Raji (cell line): Measurements from ENCODE around the gene ANO1.

ENCODE experiments used
- POLR2A ChIP-seq: IDR thresholded peaks from 2 replicates; pipeline ENCODE4 v1.6.1; 2011; ENCODE audit warnings: low read depth, low read length, control low read depth; ENCODE audit not compliant: insufficient read depth

The ANO1 gene

GRCh38 chr11:70159627-70160570, 81.8 kb downstream of the ANO1 start:
- TF ChIP-seq POLR2A, result no peak

DNA sequence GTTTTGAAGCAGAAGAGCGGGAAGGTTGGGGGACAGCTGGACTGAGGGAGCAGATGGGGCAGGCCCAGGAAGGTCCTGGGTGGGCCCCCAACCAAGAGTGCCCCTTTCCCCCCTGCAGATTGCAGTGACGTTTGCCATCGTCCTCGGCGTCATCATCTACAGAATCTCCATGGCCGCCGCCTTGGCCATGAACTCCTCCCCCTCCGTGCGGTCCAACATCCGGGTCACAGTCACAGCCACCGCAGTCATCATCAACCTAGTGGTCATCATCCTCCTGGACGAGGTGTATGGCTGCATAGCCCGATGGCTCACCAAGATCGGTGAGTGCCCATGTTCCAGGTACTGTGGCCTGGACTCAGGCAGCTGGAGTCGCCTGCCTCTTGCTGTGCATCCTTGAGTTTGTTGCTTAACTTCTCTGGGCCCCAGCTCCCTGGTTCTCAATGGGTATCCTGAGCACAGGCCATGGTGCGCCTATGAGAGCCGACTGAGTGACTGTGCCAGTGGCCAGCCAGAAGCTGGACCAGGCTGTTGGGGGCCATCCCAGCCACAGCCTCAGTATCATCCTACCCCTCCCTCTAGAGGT, 83.0 kb downstream of the ANO1 start:
- TF ChIP-seq POLR2A, result no peak

- TF ChIP-seq POLR2A, result no peak
These were observed 86.6 kb downstream of the ANO1 start for GRCh38 chr11:70164705-70165104.

DNA sequence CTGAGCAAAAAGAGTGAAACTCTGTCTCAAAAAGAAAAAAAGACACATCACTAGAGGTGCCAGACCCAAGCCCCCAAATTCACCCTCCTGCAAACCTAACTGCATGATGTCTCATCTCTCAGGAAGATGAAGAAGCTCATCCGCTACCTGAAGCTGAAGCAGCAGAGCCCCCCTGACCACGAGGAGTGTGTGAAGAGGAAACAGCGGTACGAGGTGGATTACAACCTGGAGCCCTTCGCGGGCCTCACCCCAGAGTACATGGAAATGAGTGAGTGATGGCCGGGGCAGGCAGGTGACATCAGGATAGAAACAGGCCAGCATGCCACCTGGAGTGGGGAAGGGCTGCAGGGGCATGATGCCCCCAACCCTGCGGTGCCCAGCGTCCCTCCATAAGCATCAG, 89.0 kb downstream of the ANO1 start:
- no peak for TF ChIP-seq POLR2A

DNA sequence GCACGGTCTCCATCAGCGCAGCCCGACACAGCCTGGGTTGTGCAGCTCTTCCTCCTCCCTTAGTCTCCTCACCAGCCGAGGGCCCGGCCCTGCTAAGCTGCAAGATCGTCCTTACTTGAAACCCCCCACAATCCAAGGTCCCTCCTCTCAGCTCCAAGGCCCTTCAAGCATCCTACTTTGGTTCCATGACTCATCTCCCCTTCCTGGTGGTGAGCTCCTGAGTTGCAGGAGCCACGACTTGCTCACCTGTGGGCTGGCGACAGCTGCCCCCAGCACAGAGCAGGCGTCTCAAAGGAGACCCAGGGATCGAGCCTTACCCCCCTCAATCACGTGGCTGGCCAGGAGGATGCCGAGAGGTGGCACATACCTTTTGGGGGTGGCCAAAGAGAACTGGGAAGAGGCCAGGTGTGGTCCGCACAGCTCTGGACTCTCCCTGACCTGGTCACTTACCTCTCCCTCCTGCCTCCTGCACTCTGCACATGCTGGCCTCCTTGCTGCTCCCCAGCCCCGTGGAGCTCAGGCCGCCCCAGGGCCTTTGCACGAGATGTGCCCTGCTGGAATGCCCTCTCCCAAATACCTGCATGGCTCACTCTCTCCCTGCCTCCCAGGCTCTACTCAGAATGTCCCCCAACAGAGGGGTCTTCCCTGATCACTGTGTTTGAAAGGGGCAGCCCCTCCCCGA, 89.7 kb downstream of the ANO1 start:
- TF ChIP-seq POLR2A, result no peak

DNA sequence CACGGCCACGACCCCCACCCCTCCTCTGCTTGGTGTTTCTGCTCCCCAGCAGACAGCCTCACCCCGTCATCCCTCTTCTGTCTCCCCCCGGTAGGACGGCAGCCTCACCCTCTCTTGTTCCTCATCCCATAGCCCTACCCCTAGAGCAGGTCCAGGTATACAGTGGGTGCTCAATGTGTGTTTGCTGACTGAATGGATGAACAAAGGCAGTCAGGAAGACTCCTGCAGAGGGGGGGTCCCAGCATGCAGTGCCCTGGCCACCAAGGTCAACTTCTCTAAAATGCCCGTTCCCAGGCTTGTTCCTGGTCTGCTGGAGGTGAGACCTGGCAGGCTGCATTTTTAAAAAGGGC, 90.3 kb downstream of the ANO1 start:
- no peak for TF ChIP-seq POLR2A

- no peak for TF ChIP-seq POLR2A
These were observed 91.0 kb downstream of the ANO1 start for GRCh38 chr11:70169127-70169526.

- no peak for TF ChIP-seq POLR2A
These were observed 91.5 kb downstream of the ANO1 start for GRCh38 chr11:70169632-70170031.

GRCh38 chr11:70170596-70171210, 92.6 kb downstream of the ANO1 start:
- TF ChIP-seq POLR2A, result no peak

DNA sequence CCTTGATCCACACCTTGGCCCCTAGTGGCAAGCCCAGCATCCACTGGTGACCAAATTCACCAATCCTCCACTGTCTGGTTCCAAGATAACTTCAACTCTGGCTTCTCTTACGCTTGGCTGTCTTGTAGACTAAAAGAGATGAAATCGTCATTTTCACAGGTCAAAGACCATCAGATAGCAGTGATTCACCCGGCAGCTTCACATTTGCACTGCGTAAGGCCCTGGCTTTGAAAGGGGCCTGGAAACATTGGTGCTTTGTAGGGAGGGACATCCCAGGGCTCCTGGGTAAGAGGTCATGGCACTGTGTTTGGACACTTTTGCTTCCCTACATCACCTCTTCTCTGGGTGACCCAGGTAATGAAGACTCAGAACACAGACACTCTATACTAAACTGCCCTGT, 94.9 kb downstream of the ANO1 start:
- TF ChIP-seq POLR2A, result no peak

- no peak for TF ChIP-seq POLR2A
These were observed 96.6 kb downstream of the ANO1 start for GRCh38 chr11:70174547-70175235.

DNA sequence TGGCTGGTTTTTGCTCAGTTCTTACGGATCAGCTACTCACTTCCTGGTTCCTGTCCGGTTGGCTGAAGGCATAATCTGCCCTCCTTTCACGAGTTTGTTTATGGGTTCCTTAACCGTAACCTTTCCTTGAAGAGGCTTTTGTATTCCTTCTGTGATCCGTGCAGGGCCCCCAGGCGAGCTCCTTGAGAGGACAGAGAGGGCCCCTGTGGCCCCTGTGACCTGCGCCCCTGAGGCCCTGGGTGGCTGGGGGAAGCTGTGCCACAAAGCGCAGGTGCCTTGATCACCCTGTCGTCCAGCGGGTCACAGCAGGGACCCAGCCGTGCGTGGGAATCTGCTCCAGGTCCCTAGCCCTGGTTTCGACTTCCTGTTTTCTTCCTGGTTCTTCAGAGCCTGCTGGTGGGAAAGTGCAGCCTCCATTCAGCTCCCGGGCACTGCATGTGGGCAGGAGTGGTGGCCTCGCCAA, 97.2 kb downstream of the ANO1 start:
- TF ChIP-seq POLR2A, result no peak

- no peak for TF ChIP-seq POLR2A
These were observed 99.0 kb downstream of the ANO1 start for GRCh38 chr11:70176940-70177689.

DNA sequence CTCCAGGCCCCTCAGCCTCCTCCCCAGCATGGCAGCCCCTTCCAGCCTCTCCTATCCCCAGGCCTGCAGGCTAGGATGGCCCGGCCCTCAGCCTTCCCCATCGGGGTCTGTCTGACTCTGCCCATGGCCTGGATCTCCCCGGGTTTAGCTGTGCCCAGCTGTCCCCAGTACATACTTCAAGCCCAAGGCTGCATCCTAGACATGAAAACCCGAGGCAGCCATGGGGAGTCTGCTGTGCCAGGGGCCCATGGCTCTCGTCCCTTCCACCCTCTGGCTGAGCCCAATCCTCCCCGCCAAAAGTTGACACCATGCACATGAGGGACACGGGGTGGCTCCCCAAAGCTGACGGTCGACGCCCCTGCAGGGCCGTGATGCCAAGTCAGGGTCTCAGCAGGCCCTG, 102.8 kb downstream of the ANO1 start:
- no peak for TF ChIP-seq POLR2A
